ENCODE data around the gene UPK3A. TPM values are rescaled to one million over a fixed set of nuclear protein-coding genes. Genes with fewer than 3 reads are reported as not detected.

Gene UPK3A
- total RNA-seq, 1 donor from 2014 or later = not detected

DNA sequence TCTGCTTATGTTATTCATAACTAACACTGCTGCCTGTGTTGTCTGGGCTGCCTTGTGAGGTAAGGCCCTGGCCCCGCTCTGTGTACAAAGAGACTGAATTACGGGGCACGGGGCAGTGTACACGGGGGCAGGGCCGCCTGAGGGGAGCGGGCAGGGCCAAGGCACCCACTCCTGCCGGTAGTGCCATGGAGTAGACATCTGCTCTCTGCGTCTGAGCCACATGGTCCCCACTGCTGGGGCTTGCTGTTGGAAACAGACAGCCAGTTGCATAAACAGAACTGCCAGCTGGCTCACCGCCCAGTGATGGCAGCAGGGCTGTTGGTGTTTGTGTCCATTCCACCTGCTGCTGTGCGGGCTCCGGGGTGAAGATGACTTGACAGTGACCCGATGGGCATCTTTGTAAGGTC is 44.8 kb downstream of the UPK3A start:
- peak; percentile 40 for DNase-seq

DNA sequence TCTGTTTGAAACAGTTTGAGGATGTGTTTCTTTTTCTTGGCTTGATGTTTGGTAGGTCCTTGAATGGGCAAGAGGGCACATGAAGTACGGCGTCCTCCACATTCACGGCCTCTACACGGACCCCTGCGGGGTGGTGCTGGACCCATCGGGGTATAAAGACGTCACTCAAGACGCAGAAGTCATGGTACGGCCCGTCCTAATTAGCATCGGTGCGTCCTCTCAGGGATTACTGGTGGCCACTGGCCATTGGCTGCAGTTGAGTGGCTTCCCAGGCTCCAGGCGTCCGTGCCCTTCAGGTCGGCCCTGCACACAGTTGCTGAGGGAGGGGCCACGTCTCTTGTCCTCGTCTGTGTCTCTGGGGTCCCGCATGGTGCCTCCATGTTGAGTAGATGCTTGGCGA is 45.8 kb downstream of the UPK3A start:
- DNase-seq = no peak

DNA sequence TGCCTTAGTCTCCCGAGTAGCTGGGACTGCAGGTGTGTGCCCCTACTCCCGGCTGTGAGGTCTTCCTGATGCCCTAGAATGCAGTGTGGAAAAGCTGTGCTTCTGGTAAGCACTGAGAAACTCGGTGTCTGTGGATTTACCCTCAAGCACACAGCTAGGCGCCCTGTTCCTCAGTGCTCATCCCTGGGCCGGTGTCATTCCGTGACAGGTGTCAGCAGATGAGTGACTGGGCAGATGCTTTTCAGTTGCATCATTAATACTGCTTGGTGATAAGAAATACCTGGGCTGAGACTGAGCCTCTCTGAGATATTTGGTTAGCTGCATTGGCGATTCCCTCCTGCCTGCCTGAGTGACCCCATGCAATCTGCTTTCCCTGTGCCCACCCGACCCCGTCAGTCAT is 46.7 kb downstream of the UPK3A start:
- no peak for DNase-seq

DNA sequence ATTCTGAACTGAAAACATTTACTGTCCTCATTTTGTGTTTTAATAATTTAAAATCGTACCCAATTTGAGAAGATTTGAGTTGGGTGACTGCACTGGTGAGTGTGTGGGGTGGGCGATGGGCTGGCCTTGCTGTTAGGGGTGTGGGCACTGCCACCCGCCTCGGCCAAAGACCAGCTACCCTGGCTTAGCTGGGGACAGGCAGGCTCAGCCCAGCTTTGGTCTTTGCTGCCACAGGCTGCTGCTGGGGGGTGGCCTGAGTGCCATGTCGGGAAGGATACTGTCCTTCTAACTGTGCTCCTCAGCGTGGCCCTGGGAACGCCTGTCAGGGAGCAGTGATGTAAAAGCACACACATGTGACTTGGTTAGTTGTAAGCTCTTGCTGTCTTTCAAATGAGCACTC is 47.3 kb downstream of the UPK3A start:
- DNase-seq = no peak

DNA sequence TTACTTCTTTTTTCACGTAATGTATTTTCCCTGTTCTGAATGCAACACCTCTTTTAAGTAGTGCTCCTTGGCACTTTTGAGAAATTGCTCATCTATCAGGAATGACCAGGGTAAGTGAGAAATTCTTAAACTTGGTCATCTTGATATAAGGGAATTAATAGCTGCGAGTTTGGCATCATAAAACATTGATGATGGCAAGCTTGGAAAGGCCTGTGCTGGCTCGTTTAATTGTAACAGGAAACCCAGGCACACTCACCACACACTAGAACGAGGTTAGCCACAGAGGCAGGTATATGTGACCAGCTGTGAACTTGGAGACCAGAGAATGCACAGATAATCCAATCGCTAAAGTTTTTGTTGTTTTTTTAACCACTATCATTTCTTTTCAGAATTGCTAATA is 49.3 kb downstream of the UPK3A start:
- no peak for DNase-seq

DNA sequence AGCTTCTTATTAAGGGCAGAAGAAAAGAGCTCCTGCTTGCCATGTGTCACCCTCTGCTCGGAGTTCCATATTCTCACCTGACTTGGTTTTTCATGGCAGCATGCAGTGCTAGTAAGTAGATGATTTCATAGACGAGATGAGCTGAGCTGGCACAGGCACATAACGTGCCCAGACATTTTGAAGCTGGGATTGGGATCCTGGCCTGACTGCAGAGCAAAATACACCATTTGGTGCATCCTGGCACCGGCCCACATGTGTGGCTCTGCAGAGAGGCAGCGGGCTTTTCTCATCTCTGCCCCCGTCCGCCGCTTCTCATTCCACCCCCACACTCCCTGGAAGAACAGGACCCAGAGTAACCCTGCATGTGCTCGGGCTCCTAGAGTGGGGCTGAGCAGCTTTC is 49.8 kb downstream of the UPK3A start:
- peak; percentile 77 for DNase-seq

DNA sequence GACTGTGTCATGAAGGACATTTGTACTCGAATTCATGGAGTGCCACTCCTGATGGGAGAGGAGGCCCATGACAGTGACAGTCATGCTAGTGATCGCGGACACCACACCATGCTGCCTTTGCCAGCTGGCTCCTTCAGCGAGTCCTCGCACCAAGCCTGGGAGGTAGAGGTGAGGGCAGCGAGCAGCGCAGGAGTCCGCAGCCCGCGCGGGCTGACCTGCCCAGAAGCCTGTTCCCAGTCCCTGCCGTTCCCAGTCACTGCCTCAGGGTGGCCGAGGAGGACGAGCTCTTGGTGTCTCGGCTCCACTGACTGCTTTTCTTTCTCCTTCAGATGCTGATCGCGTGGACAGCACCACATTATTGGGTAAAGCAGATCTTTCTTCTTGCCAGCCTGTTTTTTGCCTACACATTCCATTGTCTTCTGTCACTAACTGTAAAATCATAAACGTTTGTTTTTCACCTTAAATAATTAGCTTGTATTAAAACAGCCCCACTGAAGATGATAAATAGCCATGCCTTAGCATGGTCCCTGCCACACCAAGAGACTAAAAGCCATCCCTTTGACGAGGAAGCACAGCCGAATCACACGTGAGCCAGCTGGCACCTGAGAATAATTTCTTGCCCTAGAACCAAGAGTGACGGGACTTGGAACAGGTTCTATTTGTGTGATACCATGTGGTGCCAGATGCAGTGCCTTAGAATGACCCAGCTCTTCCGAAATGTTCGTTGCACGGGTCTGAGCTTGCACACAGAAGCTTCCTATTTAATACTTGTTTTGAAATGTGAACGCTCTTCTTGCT is 50.5 kb downstream of the UPK3A start:
- DNase-seq = peak; percentile 47

DNA sequence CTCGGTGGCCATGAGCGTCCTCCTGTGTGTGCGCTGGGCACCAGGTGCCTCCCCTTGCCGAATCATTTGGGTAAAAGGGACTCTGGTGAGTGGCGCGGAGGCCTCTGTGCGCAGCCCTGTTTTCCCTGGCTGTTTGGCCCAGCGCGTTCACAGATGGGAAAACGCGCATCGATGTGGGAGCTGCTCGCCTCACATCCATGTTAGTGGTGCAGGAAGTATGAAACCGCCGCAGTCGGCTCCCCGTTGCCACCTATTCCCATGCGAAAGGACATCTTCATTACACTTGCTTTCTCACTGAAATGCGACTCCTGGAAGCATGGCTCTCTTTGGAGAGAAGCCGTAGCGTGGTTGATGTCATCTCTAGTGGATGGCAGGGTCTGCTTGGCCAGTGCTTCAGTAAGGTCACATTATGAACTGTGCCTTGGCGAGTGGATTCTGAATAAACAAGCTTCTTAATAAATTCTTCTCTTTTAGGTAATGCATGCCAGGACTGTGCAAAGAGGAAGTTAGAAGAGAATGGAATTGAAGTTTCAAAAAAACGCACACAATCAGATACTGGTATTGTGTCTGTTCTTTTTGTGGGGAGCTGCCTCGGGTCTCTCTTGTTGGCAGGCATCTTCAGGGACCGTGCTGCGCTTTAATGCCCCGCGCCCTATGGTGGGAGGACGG is 51.2 kb downstream of the UPK3A start:
- DNase-seq = no peak

DNA sequence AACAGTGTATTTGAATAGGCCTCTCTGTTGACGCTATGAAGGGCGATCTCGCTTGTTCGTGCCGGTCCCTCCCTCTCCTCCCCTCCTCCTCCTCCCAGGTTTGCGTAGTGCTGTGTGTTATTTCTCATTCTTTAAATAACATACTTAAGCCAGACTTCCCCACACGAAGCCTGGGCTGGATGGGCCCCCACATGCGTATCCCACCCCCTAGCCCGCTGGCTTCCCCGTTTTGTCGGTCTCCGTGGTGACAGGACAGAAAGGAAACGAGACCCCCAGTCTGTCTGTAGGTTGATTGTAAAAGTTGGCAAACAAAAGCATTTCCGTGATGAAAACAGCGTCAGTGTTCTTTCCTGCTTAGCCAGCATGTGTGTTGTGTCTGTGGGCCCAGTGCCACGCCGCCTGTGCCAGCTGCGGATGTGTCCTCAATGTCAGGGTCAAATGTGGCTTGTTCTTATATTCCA is 52.3 kb downstream of the UPK3A start:
- DNase-seq = no peak

DNA sequence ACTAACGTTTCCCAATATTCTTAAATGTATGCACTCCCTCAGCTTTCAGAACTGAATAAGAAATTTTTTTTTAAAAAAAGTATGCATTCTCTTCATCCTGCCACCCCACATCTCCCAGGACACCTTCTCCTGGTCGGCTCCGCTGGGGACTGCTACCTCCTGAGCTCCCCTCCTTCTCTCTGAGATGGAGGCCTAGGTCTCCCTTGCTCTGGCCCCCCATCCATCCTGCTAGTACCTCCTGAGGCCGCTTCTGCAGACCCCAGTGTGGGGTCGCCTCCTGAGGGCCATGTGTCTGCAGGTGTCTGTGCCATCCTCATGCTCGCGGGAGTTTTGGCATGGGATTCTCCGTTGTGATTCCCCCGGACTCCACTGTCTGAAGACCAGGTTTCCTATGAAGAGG is 52.8 kb downstream of the UPK3A start:
- no peak for DNase-seq

DNA sequence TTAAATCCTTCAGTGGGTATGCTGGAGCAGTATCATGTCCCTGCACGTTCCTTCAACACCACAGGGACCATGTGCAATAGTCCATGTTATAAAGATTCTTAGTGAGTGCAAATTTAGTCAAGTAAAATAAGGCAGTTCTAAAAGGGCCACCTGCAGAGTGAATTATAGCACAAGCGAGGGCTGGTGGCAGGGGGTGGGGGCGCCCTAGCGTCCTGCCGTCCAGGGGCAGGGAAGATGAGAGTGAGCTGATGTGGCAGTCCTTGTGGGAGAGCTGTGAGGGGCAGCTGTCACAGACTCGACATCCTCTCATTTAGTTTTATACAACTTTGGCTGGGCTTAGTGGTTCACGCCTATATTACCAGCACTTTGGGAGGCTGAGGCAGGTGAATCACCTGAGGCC is 54.0 kb downstream of the UPK3A start:
- DNase-seq = no peak

DNA sequence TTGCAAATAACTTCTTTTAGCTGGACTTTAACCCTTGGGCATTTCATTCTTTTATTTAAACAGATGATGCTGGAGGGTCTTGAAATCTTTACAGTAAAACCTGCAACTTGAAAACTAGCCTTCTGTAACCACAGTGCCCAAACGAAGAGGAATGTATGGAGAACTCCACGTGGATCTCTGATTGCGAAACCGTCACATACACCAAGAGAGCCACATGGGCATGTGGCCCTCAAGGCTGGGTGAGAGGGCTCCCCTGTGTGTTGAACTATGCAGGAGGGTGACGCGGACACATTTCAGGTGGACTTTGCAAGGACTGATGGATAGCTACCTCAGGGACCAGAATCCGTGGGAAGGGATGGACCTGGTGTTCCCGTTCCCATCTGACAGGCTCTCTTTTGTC is 55.6 kb downstream of the UPK3A start:
- no peak for DNase-seq

DNA sequence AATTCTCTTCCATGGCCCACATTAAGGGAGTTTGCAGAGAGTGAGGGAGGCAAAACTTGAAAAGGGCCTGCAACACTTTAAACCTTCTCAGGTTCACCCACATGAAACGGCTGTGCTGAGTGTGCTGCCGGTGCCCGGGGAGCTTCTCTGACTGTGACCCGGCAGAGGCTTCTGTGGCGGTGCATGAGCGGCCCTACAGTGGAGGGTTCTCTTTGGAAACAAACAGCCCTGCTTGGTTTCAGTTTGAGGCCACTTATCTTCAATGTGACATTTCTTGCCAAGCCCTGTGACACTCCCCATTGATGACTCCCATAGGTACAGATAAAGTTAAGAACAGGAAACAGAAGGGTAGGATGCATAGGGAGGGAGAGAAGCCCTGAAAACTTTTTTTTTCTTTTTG is 56.7 kb downstream of the UPK3A start:
- DNase-seq = no peak

DNA sequence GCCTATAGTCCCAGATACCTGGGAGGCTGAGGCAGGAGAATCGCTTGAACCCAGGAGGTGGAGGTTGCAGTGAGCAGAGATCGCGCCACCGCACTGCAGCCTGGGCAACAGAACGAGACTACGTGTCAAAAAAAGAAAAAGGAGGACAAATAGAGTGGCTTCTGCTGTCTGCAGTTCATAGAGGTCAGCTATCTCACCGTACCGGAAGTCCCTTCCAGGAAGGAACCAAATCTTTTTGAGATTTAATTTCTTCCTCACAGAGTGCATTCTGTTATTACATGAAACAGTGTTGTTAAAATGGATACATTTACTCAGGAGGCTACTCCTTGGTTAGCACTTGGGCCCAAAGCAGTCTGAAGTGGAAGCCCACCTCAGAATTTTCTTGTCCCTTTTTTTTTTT is 58.4 kb downstream of the UPK3A start:
- DNase-seq = no peak

DNA sequence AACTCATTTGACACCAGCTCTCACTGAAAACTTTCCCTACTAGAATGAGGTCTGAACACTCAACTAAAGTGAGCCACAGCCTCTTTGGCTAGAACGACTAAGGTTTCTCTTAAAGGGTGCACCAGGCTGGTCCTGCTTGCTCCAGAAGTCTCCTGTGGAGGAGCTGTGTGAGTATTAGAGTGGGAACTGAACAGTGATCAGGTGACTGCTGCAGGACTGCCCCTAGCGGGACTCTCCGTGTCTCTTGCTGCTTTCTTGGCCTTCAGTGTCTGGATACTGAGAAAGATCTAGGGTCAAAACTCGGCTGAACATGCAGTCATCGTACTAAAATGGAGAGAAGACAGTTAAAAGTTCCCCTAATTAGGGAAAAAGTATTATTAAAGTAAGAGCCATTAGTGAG is 59.6 kb downstream of the UPK3A start:
- DNase-seq = no peak

Other genes starting within 250 kb of the UPK3A start
- 65.4 TPM for gene NUP50, start 121.0 kb upstream of the UPK3A start, total RNA-seq
- gene KIAA0930, start 44.1 kb upstream of the UPK3A start, total RNA-seq = 61.0 TPM
- 6.2 TPM for gene FAM118A, start 25.0 kb downstream of the UPK3A start, total RNA-seq
- under 0.01 TPM for gene SMC1B, start 128.7 kb downstream of the UPK3A start, total RNA-seq
- gene RIBC2, start 128.7 kb downstream of the UPK3A start, total RNA-seq = not detected
- gene FBLN1, start 217.9 kb downstream of the UPK3A start, total RNA-seq = 22.3 TPM

Measured in occipital lobe (tissue), 2 donors.